22Rv1 (cell line): ENCODE data around the gene SDF2L1.

Experiments used
- ZFX ChIP-seq: fragments of 450-650 bp; IDR thresholded peaks from 2 replicates; pipeline ENCODE4 v1.6.1; 2017; ENCODE audit warnings: antibody characterized with exemption, borderline replicate concordance
- TF ChIP-seq, protein P1 (sequence below): fragments of 450-650 bp; IDR thresholded peaks from 2 replicates; pipeline ENCODE4 v1.5.1; 2017; ENCODE audit warnings: mild to moderate bottlenecking

DNA sequence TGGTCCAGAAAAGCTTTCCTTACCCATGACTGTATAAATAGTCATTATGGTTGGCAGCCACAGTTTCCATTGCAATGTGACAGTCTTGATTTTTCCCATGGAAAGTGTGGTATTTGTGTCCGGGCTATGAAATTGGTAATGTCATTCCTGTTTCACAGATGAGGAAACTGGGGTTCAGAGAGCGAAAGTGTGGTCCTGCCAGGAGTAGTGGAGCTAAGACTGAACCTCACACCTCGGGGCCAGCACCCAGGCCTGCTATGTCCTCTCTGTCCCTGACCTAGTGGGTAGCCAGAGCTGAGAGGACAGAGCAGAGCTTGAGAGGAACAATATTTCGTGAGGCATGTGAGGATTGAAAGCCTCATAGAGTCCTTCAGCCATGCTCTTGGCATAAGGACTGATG, 11.1 kb upstream of the SDF2L1 start:
- TF ChIP-seq, protein P1, sequence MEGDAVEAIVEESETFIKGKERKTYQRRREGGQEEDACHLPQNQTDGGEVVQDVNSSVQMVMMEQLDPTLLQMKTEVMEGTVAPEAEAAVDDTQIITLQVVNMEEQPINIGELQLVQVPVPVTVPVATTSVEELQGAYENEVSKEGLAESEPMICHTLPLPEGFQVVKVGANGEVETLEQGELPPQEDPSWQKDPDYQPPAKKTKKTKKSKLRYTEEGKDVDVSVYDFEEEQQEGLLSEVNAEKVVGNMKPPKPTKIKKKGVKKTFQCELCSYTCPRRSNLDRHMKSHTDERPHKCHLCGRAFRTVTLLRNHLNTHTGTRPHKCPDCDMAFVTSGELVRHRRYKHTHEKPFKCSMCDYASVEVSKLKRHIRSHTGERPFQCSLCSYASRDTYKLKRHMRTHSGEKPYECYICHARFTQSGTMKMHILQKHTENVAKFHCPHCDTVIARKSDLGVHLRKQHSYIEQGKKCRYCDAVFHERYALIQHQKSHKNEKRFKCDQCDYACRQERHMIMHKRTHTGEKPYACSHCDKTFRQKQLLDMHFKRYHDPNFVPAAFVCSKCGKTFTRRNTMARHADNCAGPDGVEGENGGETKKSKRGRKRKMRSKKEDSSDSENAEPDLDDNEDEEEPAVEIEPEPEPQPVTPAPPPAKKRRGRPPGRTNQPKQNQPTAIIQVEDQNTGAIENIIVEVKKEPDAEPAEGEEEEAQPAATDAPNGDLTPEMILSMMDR = no peak
- TF ChIP-seq ZFX = no peak
